Measurements from ENCODE around the gene LMTK2.

DNA sequence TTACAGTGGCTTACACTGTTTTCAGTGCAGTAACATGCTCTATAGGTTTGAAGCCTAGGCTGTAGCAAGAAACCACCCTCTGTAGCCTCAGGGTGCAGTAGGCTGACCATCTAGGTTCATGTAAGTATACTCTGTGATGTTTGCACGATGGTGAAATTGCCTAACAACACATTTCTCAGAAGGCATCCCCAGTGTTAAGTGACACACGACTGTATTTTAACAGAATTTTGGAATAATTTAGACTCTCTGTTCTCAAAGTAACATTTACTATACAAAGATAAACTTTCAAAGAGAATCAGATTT, 60.0 kb downstream of the LMTK2 start:
- no peak for TF ChIP-seq EZH2 (IDR thresholded peaks at IDR 0.05; ENCODE audit: low read depth)
- TF ChIP-seq, protein P1, sequence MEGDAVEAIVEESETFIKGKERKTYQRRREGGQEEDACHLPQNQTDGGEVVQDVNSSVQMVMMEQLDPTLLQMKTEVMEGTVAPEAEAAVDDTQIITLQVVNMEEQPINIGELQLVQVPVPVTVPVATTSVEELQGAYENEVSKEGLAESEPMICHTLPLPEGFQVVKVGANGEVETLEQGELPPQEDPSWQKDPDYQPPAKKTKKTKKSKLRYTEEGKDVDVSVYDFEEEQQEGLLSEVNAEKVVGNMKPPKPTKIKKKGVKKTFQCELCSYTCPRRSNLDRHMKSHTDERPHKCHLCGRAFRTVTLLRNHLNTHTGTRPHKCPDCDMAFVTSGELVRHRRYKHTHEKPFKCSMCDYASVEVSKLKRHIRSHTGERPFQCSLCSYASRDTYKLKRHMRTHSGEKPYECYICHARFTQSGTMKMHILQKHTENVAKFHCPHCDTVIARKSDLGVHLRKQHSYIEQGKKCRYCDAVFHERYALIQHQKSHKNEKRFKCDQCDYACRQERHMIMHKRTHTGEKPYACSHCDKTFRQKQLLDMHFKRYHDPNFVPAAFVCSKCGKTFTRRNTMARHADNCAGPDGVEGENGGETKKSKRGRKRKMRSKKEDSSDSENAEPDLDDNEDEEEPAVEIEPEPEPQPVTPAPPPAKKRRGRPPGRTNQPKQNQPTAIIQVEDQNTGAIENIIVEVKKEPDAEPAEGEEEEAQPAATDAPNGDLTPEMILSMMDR (conservative IDR thresholded peaks at IDR 0.05) = no peak

Measured in PC-9 (cell line).